Pancreas (tissue), 10 donors: ENCODE measurements around the gene PTRH2. TPM values are rescaled to one million over a fixed set of nuclear protein-coding genes. Genes with fewer than 3 reads are reported as not detected.

ENCODE experiments used
- ATAC-seq, 4 donors: fragments of 200-7000 bp; cut with Tn5 transposase; one replicate each; pipeline versions ENCODE4 v1.8.0 to v1.9.1; 2020; ENCODE audit warnings: mild to moderate bottlenecking in 4 of 4, moderate library complexity in 4 of 4
- DNase-seq, 6 donors: peaks; one replicate each; pipeline ENCODE4 v3.0.0-alpha.2; 2020
- FAIRE-seq: peaks from 2 replicates; lab custom pipeline; 2012; peaks lifted over from hg19 to GRCh38; lab: Jason Lieb, UNC
- H3K27ac ChIP-seq, 4 donors: fragments of 200-600 bp; sonication (generic); 1 replicate in 3 of 4; 2 replicates in 1 of 4; pipeline versions ENCODE4 v1.5.0 to v1.8.0; 2020
- H3K27me3 ChIP-seq, 4 donors: fragments of 200-600 bp; one replicate each; pipeline ENCODE4 v1.8.0; 2021
- H3K36me3 ChIP-seq, 3 donors: fragments of 200-600 bp; sonication (generic) in 1 of 3; one replicate each; pipeline versions ENCODE4 v1.5.0 to v1.8.0; 2020 to 2021
- H3K4me1 ChIP-seq, 3 donors: fragments of 200-600 bp; one replicate each; pipeline ENCODE4 v1.8.0; 2021
- H3K4me3 ChIP-seq, 4 donors: fragments of 200-600 bp; sonication (generic) in 2 of 4; one replicate each; pipeline versions ENCODE4 v1.5.0 to v1.8.0; 2020 to 2021
- H3K9me3 ChIP-seq, 4 donors: fragments of 200-600 bp; one replicate each; pipeline ENCODE4 v1.8.0; 2021
- CTCF ChIP-seq, 4 donors: fragments of 200-600 bp; sonication (generic) in 3 of 4; IDR thresholded peaks; one replicate each; pipeline versions ENCODE4 v1.5.0 to v1.8.0; 2021; ENCODE audit warnings: antibody characterized with exemption in 4 of 4
- WGBS, 2 donors: extraction: QIAGEN DNeasy Blood & Tissue Kit; methylation state at CpG; one replicate each; pipeline ENCODE4 v1.1.7; 2013; 5-methylcytosine and 5-hydroxymethylcytosine counted together
- intact Hi-C, 3 donors: fragments of 100-400 bp; cut with DNase I; formaldehyde crosslinking; loops; one replicate each; pipeline versions ENCODE4 v1.11.1 to v1.14.2; 2022
- polyA plus RNA-seq, 2 donors: library from polyadenylated mRNA; stranded (reverse); fragments of 200-250 nt; gene quantifications; one replicate each; pipeline ENCODE4 v1.2.3, GENCODE V29; 2013
- total RNA-seq, 6 donors: library from RNA; stranded (reverse); fragmentation: NEBNext Ultra II Directional in 4 of 6; extraction: Animal tissue kit (Norgen Biotek cat#: 25700) in 4 of 6; gene quantifications; one replicate each; pipeline versions ENCODE4 v1.2.1 to v1.2.4, GENCODE V29; 2021 to 2023
- donor health status: healthy with polysubstance abuse.
- donor health status: DM: no; HTN: no; CAD: no; lungs with moderate emphysema.
- donor health status: DM: no; HTN: no; CAD: no.
- donor health status: control.
- donor health status: control.
- donor health status: Bipolar disorder and iron deficiency.
- donor health status: DM: yes; HTN: yes; CAD: no.
- donor health status: DM: no; HTN: no; CAD: no.
- donor health status: DM: no; HTN: no; CAD: no.
- donor health status: DM: yes; HTN: yes; CAD: no.

Gene PTRH2
- total and polyA plus RNA-seq, 8 donors, result 5.5 to 23.8 (median 9.5) TPM

- Histone ChIP-seq H3K36me3 (peaks cover 0 to 39% (median 12%) of the 10 kb centered on the region in 3 donors), H3K9me3 (no peaks in the 10 kb centered on the region), H3K27me3 (no peaks in the 10 kb centered on the region), H3K4me1 (no peaks in the 10 kb centered on the region), H3K4me3 (no peak overlapping the region), H3K27ac (no peak overlapping the region)
- WGBS, 2 donors, result 56 to 64% methylated on average over 3 of the region's 3 CpGs
- no peak for ATAC-seq
- TF ChIP-seq CTCF (IDR thresholded peaks at IDR 0.05), result no peak
- DNase-seq, result no peak
- intact Hi-C loops, result no loop called here
- no peak for FAIRE-seq
Measured at GRCh38 chr17:59695945-59696681, 11.1 kb downstream of the PTRH2 start.

GRCh38 chr17:59694344-59694743 lies 12.9 kb downstream of the PTRH2 start:
- TF ChIP-seq CTCF (IDR thresholded peaks at IDR 0.05), result no peak
- no peaks in the 10 kb centered on the region for H3K9me3 ChIP-seq
- H3K27me3 ChIP-seq, result no peaks in the 10 kb centered on the region
- no peak overlapping the region for H3K4me3 ChIP-seq
- H3K4me1 ChIP-seq, result no peaks in the 10 kb centered on the region
- no peak for ATAC-seq
- intact Hi-C loops, result no loop called here
- WGBS, 2 donors, result 75 to 82% methylated on average over 2 of the region's 2 CpGs
- H3K36me3 ChIP-seq, result peaks cover 8 to 49% (median 12%) of the 10 kb centered on the region in 3 donors
- H3K27ac ChIP-seq, result no peak overlapping the region
- DNase-seq, result no peak
- FAIRE-seq, result no peak

GRCh38 chr17:59693582-59693981 lies 13.6 kb downstream of the PTRH2 start:
- no peak for TF ChIP-seq CTCF (IDR thresholded peaks at IDR 0.05)
- no peak for ATAC-seq
- FAIRE-seq, result no peak
- H3K27me3 ChIP-seq, result no peaks in the 10 kb centered on the region
- H3K4me3 ChIP-seq, result no peak overlapping the region
- WGBS, 2 donors, result 84 to 91% methylated on average over 7 of the region's 7 CpGs
- peaks cover 8 to 49% (median 10%) of the 10 kb centered on the region in 3 donors for H3K36me3 ChIP-seq
- intact Hi-C loops, result no loop called here
- H3K4me1 ChIP-seq, result no peaks in the 10 kb centered on the region
- no peaks in the 10 kb centered on the region for H3K9me3 ChIP-seq
- H3K27ac ChIP-seq, result no peak overlapping the region
- no peak for DNase-seq

- H3K27me3 ChIP-seq, result no peaks in the 10 kb centered on the region
- TF ChIP-seq CTCF (IDR thresholded peaks at IDR 0.05), result no peak
- ATAC-seq, result no peak
- intact Hi-C loops, result no loop called here
- FAIRE-seq, result no peak
- DNase-seq, result no peak
- no peak overlapping the region for H3K27ac ChIP-seq
- no peaks in the 10 kb centered on the region for H3K4me1 ChIP-seq
- WGBS, 2 donors, result 75 to 84% methylated on average over 2 of the region's 2 CpGs
- H3K9me3 ChIP-seq, result no peaks in the 10 kb centered on the region
- no peak overlapping the region for H3K4me3 ChIP-seq
- peaks cover 14 to 56% (median 24%) of the 10 kb centered on the region in 3 donors for H3K36me3 ChIP-seq
Measured at GRCh38 chr17:59688496-59688895, 18.7 kb downstream of the PTRH2 start.

GRCh38 chr17:59688008-59688407 lies 19.2 kb downstream of the PTRH2 start:
- no peaks in the 10 kb centered on the region for H3K4me1 ChIP-seq
- ATAC-seq (no peak), FAIRE-seq (no peak), DNase-seq (no peak)
- H3K9me3 ChIP-seq, result no peaks in the 10 kb centered on the region
- H3K36me3 ChIP-seq, result peaks cover 14 to 61% (median 28%) of the 10 kb centered on the region in 3 donors
- 77 to 84% methylated on average over 1 of the region's 1 CpG for WGBS, 2 donors
- no peak overlapping the region for H3K27ac ChIP-seq
- no peak overlapping the region for H3K4me3 ChIP-seq
- H3K27me3 ChIP-seq, result no peaks in the 10 kb centered on the region
- intact Hi-C loops, result no loop called here
- no peak for TF ChIP-seq CTCF (IDR thresholded peaks at IDR 0.05)
